GM19395 (cell line): ENCODE results near the gene FBRSL1.

Source experiments
- ATAC-seq: cut with Tn5 transposase; IDR thresholded peaks from one replicate; pipeline ENCODE4 v1.9.1; 2021; ENCODE audit warnings: mild to moderate bottlenecking, moderate library complexity; ENCODE audit not compliant: unreplicated experiment

The FBRSL1 gene

GRCh38 chr12:132554845-132555630, 65.1 kb downstream of the FBRSL1 start:
- no peak for ATAC-seq

GRCh38 chr12:132555686-132556085, 65.7 kb downstream of the FBRSL1 start:
- ATAC-seq = no peak

GRCh38 chr12:132556216-132556615, 66.3 kb downstream of the FBRSL1 start:
- ATAC-seq = no peak

- no peak for ATAC-seq
Observed at GRCh38 chr12:132556801-132557200, 66.8 kb downstream of the FBRSL1 start.

- no peak for ATAC-seq
Observed at GRCh38 chr12:132557291-132558015, 67.5 kb downstream of the FBRSL1 start.

- no peak for ATAC-seq
Observed at GRCh38 chr12:132558042-132558856, 68.3 kb downstream of the FBRSL1 start.

- no peak for ATAC-seq
Observed at GRCh38 chr12:132558861-132559623, 69.1 kb downstream of the FBRSL1 start.

GRCh38 chr12:132559652-132560363, 69.9 kb downstream of the FBRSL1 start:
- ATAC-seq = no peak

- ATAC-seq = no peak
Observed at GRCh38 chr12:132560364-132560613, 70.3 kb downstream of the FBRSL1 start.

- no peak for ATAC-seq
Observed at GRCh38 chr12:132560614-132561426, 70.9 kb downstream of the FBRSL1 start.
